HEK293T (cell line): ENCODE data around the gene SCML1.
A peak's percentile ranks its signal among the peaks of the same experiment; 100 is the strongest.
"Not testable (repeated sequence)": the region's sequence is repeated elsewhere in the genome, so short reads cannot be mapped to it uniquely, and the experiment has no call there.

Experiments used
- CTCF ChIA-PET: fragments of 350-600 bp; formaldehyde crosslinking; extraction: SDS; loops from one replicate; lab custom pipeline; 2021; ENCODE audit warnings: antibody characterized with exemption, inconsistent platforms; lab: Yijun Ruan, JAX
- POLR2A ChIA-PET: fragments of 350-600 bp; formaldehyde crosslinking; extraction: SDS; loops from one replicate; lab custom pipeline; 2020; ENCODE audit warnings: antibody characterized with exemption, inconsistent platforms; lab: Yijun Ruan, JAX
- DNase-seq: peaks from one replicate; pipeline ENCODE4 v3.0.0; 2012; ENCODE audit warnings: mixed read lengths; ENCODE audit errors: extremely low spot score
- ARNT ChIP-seq: fragments of 450-650 bp; IDR thresholded peaks from 2 replicates; pipeline ENCODE4 v1.6.1; 2017; ENCODE audit warnings: mild to moderate bottlenecking
- BHLHE40 ChIP-seq: fragments of 450-650 bp; IDR thresholded peaks from 2 replicates; pipeline ENCODE4 v1.6.1; 2016; ENCODE audit warnings: mild to moderate bottlenecking, moderate library complexity, borderline replicate concordance
- CTBP1 ChIP-seq: fragments of 450-650 bp; IDR thresholded peaks from 2 replicates; pipeline ENCODE4 v1.6.1; 2016; ENCODE audit warnings: borderline replicate concordance
- ELF4 ChIP-seq: fragments of 450-650 bp; IDR thresholded peaks from 2 replicates; pipeline ENCODE4 v1.6.1; 2017; ENCODE audit warnings: antibody characterized with exemption
- FOXA1 ChIP-seq: fragments of 450-650 bp; IDR thresholded peaks from 2 replicates; pipeline ENCODE4 v1.6.1; 2016; ENCODE audit warnings: mild to moderate bottlenecking
- FOXK2 ChIP-seq: fragments of 450-650 bp; IDR thresholded peaks from 2 replicates; pipeline ENCODE4 v1.6.1; 2016; ENCODE audit warnings: mild to moderate bottlenecking
- FOXM1 ChIP-seq: fragments of 450-650 bp; IDR thresholded peaks from 2 replicates; pipeline ENCODE4 v1.6.1; 2017; ENCODE audit warnings: mild to moderate bottlenecking, borderline replicate concordance
- HDGF ChIP-seq: fragments of 450-650 bp; IDR thresholded peaks from 2 replicates; pipeline ENCODE4 v1.6.1; 2017; ENCODE audit warnings: antibody characterized with exemption, borderline replicate concordance
- L3MBTL2 ChIP-seq: fragments of 450-650 bp; conservative IDR thresholded peaks from 2 replicates; pipeline ENCODE4 v1.6.1; 2016; ENCODE audit warnings: mild to moderate bottlenecking
- LEF1 ChIP-seq: fragments of 450-650 bp; IDR thresholded peaks from 2 replicates; pipeline ENCODE4 v1.6.1; 2017; ENCODE audit warnings: mild to moderate bottlenecking, borderline replicate concordance
- NFRKB ChIP-seq: fragments of 450-650 bp; IDR thresholded peaks from 2 replicates; pipeline ENCODE4 v1.6.1; 2016; ENCODE audit warnings: mild to moderate bottlenecking, moderate library complexity
- PKNOX1 ChIP-seq: fragments of 450-650 bp; IDR thresholded peaks from 2 replicates; pipeline ENCODE4 v1.6.1; 2016
- SP1 ChIP-seq: fragments of 450-650 bp; IDR thresholded peaks from 2 replicates; pipeline ENCODE4 v1.6.1; 2017
- SUZ12 ChIP-seq: fragments of 450-650 bp; IDR thresholded peaks from 2 replicates; pipeline ENCODE4 v1.6.1; 2016; ENCODE audit warnings: mild to moderate bottlenecking
- TARDBP ChIP-seq: fragments of 450-650 bp; IDR thresholded peaks from 2 replicates; pipeline ENCODE4 v1.6.1; 2016
- ZNF384 ChIP-seq: fragments of 450-650 bp; IDR thresholded peaks from 2 replicates; pipeline ENCODE4 v1.6.1; 2016

Gene SCML1

GRCh38 chrX:17786554-17787347, 49.5 kb downstream of the SCML1 start:
- peak; percentile 33 for TF ChIP-seq L3MBTL2
- 0 out of 2 replicates have a peak, but pooled peaks have one; percentile 27 for TF ChIP-seq NFRKB
- CTCF ChIA-PET, DNase-seq, POLR2A ChIA-PET: not testable (repeated sequence)

- DNase-seq: no peak
- POLR2A ChIA-PET: no interaction called here
- CTCF ChIA-PET: interaction anchor here (0.6 to 1.5 kb wide), 4 partner anchors 9 to 905 kb away, joined by 3 to 4 read pairs (median 3); no protein-coding TSS in a partner anchor
- TF ChIP-seq HDGF: no peak
- no peak for TF ChIP-seq CTBP1
- TF ChIP-seq SUZ12: no peak
These were observed 50.3 kb downstream of the SCML1 start for GRCh38 chrX:17787557-17787956.

GRCh38 chrX:17788439-17788838, 51.1 kb downstream of the SCML1 start:
- CTCF ChIA-PET: interaction anchor here (0.7 to 1.5 kb wide), 7 partner anchors 9 to 608 kb away, joined by 3 to 5 read pairs (median 4); no protein-coding TSS in a partner anchor
- POLR2A ChIA-PET: no interaction called here
- peak; percentile 80 for DNase-seq
- TF ChIP-seq SP1 (no peak), PKNOX1 (no peak)

GRCh38 chrX:17788956-17789562, 51.8 kb downstream of the SCML1 start:
- no peak for TF ChIP-seq LEF1
- no peak for TF ChIP-seq NFRKB
- TF ChIP-seq FOXA1: no peak
- TF ChIP-seq SP1: no peak
- no peak for TF ChIP-seq TARDBP
- no peak for TF ChIP-seq FOXM1
- no peak for TF ChIP-seq CTBP1
- no peak for TF ChIP-seq ELF4
- no peak for TF ChIP-seq BHLHE40
- TF ChIP-seq HDGF: no peak
- TF ChIP-seq FOXK2: no peak
- TF ChIP-seq L3MBTL2: no peak
- TF ChIP-seq ARNT: no peak
- no peak for TF ChIP-seq ZNF384
- TF ChIP-seq PKNOX1: no peak
- no peak for TF ChIP-seq SUZ12
- ChIA-PET CTCF (interaction anchor here (0.7 to 1.5 kb wide), 6 partner anchors 9 to 608 kb away, joined by 3 to 5 read pairs (median 4); no protein-coding TSS in a partner anchor), POLR2A (no interaction called here)
- no peak for DNase-seq

GRCh38 chrX:17792826-17793225, 55.5 kb downstream of the SCML1 start:
- ChIA-PET POLR2A (no interaction called here), CTCF (interaction anchor here (0.6 kb wide), 1 partner anchor 617 kb away, joined by 3 read pairs; no protein-coding TSS in a partner anchor)
- TF ChIP-seq PKNOX1 (no peak), CTBP1 (no peak), ZNF384 (no peak), FOXA1 (no peak), SP1 (no peak), FOXK2 (no peak), ELF4 (no peak), BHLHE40 (no peak), TARDBP (no peak), HDGF (no peak), FOXM1 (no peak), SUZ12 (no peak), ARNT (no peak)
- no peak for DNase-seq

GRCh38 chrX:17798921-17799320, 61.6 kb downstream of the SCML1 start:
- ChIA-PET POLR2A (no interaction called here), CTCF (interaction anchor here (0.6 to 1.5 kb wide), 2 partner anchors 9 to 14 kb away, joined by 3 to 6 read pairs; no protein-coding TSS in a partner anchor)
- TF ChIP-seq FOXK2 (no peak), FOXM1 (no peak), ZNF384 (no peak), L3MBTL2 (no peak), SP1 (no peak), TARDBP (no peak), NFRKB (no peak), ELF4 (no peak), CTBP1 (no peak), SUZ12 (no peak), HDGF (no peak), BHLHE40 (no peak), LEF1 (no peak), PKNOX1 (no peak), FOXA1 (no peak), ARNT (no peak)
- no peak for DNase-seq
